HEK293T (cell line): ENCODE data around the gene ACTN4.

ENCODE experiments used
- CTCF ChIA-PET: fragments of 350-600 bp; formaldehyde crosslinking; extraction: SDS; loops from one replicate; lab custom pipeline; 2021; ENCODE audit warnings: antibody characterized with exemption, inconsistent platforms; lab: Yijun Ruan, JAX
- POLR2A ChIA-PET: fragments of 350-600 bp; formaldehyde crosslinking; extraction: SDS; loops from one replicate; lab custom pipeline; 2020; ENCODE audit warnings: antibody characterized with exemption, inconsistent platforms; lab: Yijun Ruan, JAX
- DNase-seq: peaks from one replicate; pipeline ENCODE4 v3.0.0; 2012; ENCODE audit warnings: mixed read lengths; ENCODE audit errors: extremely low spot score
- ARNT ChIP-seq: fragments of 450-650 bp; IDR thresholded peaks from 2 replicates; pipeline ENCODE4 v1.6.1; 2017; ENCODE audit warnings: mild to moderate bottlenecking
- BHLHE40 ChIP-seq: fragments of 450-650 bp; IDR thresholded peaks from 2 replicates; pipeline ENCODE4 v1.6.1; 2016; ENCODE audit warnings: mild to moderate bottlenecking, moderate library complexity, borderline replicate concordance
- CTBP1 ChIP-seq: fragments of 450-650 bp; IDR thresholded peaks from 2 replicates; pipeline ENCODE4 v1.6.1; 2016; ENCODE audit warnings: borderline replicate concordance
- ELF4 ChIP-seq: fragments of 450-650 bp; IDR thresholded peaks from 2 replicates; pipeline ENCODE4 v1.6.1; 2017; ENCODE audit warnings: antibody characterized with exemption
- FOXA1 ChIP-seq: fragments of 450-650 bp; IDR thresholded peaks from 2 replicates; pipeline ENCODE4 v1.6.1; 2016; ENCODE audit warnings: mild to moderate bottlenecking
- FOXK2 ChIP-seq: fragments of 450-650 bp; IDR thresholded peaks from 2 replicates; pipeline ENCODE4 v1.6.1; 2016; ENCODE audit warnings: mild to moderate bottlenecking
- FOXM1 ChIP-seq: fragments of 450-650 bp; IDR thresholded peaks from 2 replicates; pipeline ENCODE4 v1.6.1; 2017; ENCODE audit warnings: mild to moderate bottlenecking, borderline replicate concordance
- HDGF ChIP-seq: fragments of 450-650 bp; IDR thresholded peaks from 2 replicates; pipeline ENCODE4 v1.6.1; 2017; ENCODE audit warnings: antibody characterized with exemption, borderline replicate concordance
- L3MBTL2 ChIP-seq: fragments of 450-650 bp; conservative IDR thresholded peaks from 2 replicates; pipeline ENCODE4 v1.6.1; 2016; ENCODE audit warnings: mild to moderate bottlenecking
- LEF1 ChIP-seq: fragments of 450-650 bp; IDR thresholded peaks from 2 replicates; pipeline ENCODE4 v1.6.1; 2017; ENCODE audit warnings: mild to moderate bottlenecking, borderline replicate concordance
- NFRKB ChIP-seq: fragments of 450-650 bp; IDR thresholded peaks from 2 replicates; pipeline ENCODE4 v1.6.1; 2016; ENCODE audit warnings: mild to moderate bottlenecking, moderate library complexity
- SP1 ChIP-seq: fragments of 450-650 bp; IDR thresholded peaks from 2 replicates; pipeline ENCODE4 v1.6.1; 2017
- SUZ12 ChIP-seq: fragments of 450-650 bp; IDR thresholded peaks from 2 replicates; pipeline ENCODE4 v1.6.1; 2016; ENCODE audit warnings: mild to moderate bottlenecking
- TARDBP ChIP-seq: fragments of 450-650 bp; IDR thresholded peaks from 2 replicates; pipeline ENCODE4 v1.6.1; 2016
- ZNF384 ChIP-seq: fragments of 450-650 bp; IDR thresholded peaks from 2 replicates; pipeline ENCODE4 v1.6.1; 2016
- TF ChIP-seq, protein P1 (sequence below): fragments of 450-650 bp; IDR thresholded peaks from 2 replicates; pipeline ENCODE4 v1.6.1; 2016

ACTN4 gene

DNA sequence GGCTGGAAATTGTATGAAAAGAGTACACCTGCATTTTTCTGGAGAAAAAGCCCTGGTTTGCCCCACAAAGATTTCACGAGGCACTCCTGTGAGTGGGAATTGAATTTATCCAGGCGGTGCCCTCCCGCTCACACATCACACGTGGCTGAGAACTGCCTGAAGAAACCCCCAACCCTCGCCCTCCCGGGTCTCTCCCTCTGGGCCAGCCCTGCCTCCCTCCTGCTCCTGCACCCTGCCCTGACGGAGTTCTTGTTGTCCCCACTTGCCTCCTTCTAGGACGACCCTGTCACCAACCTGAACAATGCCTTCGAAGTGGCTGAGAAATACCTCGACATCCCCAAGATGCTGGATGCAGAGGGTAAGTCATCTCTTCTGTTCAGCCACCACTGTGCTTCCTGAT is 61.7 kb downstream of the ACTN4 start:
- CTCF ChIA-PET = no interaction called here
- no peak for DNase-seq
- TF ChIP-seq SP1 (no peak), ARNT (no peak), FOXK2 (no peak), SUZ12 (no peak), HDGF (no peak), CTBP1 (no peak), FOXM1 (no peak), FOXA1 (no peak)
- POLR2A ChIA-PET = no interaction called here

GRCh38 chr19:38709671-38710415 is 62.4 kb downstream of the ACTN4 start:
- no peak for DNase-seq
- ChIA-PET CTCF (no interaction called here), POLR2A (no interaction called here)
- no peak for TF ChIP-seq ZNF384
- TF ChIP-seq, protein P1, sequence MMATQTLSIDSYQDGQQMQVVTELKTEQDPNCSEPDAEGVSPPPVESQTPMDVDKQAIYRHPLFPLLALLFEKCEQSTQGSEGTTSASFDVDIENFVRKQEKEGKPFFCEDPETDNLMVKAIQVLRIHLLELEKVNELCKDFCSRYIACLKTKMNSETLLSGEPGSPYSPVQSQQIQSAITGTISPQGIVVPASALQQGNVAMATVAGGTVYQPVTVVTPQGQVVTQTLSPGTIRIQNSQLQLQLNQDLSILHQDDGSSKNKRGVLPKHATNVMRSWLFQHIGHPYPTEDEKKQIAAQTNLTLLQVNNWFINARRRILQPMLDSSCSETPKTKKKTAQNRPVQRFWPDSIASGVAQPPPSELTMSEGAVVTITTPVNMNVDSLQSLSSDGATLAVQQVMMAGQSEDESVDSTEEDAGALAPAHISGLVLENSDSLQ = no peak
- no peak for TF ChIP-seq ARNT
- TF ChIP-seq HDGF = no peak
- TF ChIP-seq L3MBTL2 = no peak
- no peak for TF ChIP-seq BHLHE40
- TF ChIP-seq SP1 = no peak

- POLR2A ChIA-PET = no interaction called here
- no peak for DNase-seq
- TF ChIP-seq FOXM1 = no peak
- TF ChIP-seq ARNT = no peak
- TF ChIP-seq ELF4 = no peak
- TF ChIP-seq L3MBTL2 = no peak
- TF ChIP-seq TARDBP = no peak
- CTCF ChIA-PET = no interaction called here
These were observed 62.9 kb downstream of the ACTN4 start for GRCh38 chr19:38710416-38710702.

DNA sequence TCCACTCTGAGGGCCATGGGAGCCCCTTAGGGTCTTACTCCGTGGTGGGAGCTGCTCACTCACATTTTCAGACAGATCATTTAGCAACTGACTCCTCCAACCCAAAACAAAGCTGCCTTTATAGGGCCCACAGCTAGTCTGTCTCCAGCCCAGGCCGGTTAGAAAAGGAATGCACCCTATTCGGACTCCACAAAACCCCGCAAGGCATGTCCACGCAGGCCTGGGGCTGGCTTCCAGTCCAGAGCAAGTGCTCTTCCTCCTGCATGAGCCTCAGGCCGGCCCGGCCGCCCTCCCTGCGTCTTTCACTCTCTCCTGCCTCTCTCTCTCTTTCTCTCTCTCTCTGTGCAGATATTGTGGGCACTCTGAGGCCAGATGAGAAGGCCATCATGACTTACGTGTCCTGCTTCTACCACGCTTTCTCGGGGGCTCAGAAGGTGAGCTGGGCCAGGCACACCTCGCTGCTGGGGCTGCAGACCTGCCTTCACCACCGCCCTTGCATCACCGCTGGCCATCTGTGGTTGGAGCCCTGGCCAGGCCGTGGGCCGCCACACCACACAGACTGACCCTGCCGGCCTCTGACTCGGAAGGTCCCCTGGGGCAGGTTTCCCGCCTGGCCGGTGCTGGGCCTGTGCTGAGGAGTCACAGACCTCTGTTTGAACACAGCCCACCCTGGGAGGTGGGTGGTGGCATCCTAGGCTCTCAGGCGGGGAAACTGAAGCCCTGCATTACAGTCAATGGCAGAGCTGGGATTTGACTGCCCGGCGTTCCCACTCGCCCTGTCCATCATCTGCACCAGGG is 63.7 kb downstream of the ACTN4 start:
- CTCF ChIA-PET = no interaction called here
- no peak for TF ChIP-seq LEF1
- TF ChIP-seq, protein P1 = no peak
- TF ChIP-seq ARNT = no peak
- TF ChIP-seq SP1 = no peak
- TF ChIP-seq L3MBTL2 = no peak
- no peak for TF ChIP-seq NFRKB
- no peak for TF ChIP-seq HDGF
- TF ChIP-seq ELF4 = no peak
- no peak for TF ChIP-seq FOXM1
- TF ChIP-seq TARDBP = no peak
- TF ChIP-seq SUZ12 = no peak
- TF ChIP-seq ZNF384 = no peak
- TF ChIP-seq FOXK2 = no peak
- TF ChIP-seq BHLHE40 = no peak
- POLR2A ChIA-PET = no interaction called here
- DNase-seq = no peak

- CTCF ChIA-PET = interaction anchor here (0.5 kb wide), 1 partner anchor 203 kb away, joined by 3 read pairs; no protein-coding TSS in a partner anchor
- TF ChIP-seq NFRKB (no peak), FOXM1 (no peak), FOXK2 (no peak), ELF4 (no peak), SUZ12 (no peak), L3MBTL2 (no peak), FOXA1 (no peak), ZNF384 (no peak), ARNT (no peak), BHLHE40 (no peak), CTBP1 (no peak), HDGF (no peak), SP1 (no peak), LEF1 (no peak), TARDBP (no peak)
- TF ChIP-seq, protein P1 = no peak
- POLR2A ChIA-PET = no interaction called here
- no peak for DNase-seq
These were observed 64.3 kb downstream of the ACTN4 start for GRCh38 chr19:38711726-38712153.

GRCh38 chr19:38712161-38712748 is 64.8 kb downstream of the ACTN4 start:
- ChIA-PET POLR2A (no interaction called here), CTCF (interaction anchor here (0.5 kb wide), 1 partner anchor 204 kb away, joined by 3 read pairs; no protein-coding TSS in a partner anchor)
- DNase-seq = no peak
- TF ChIP-seq, protein P1 = no peak
- TF ChIP-seq CTBP1 (no peak), LEF1 (no peak), HDGF (no peak), FOXK2 (no peak), NFRKB (no peak), SUZ12 (no peak), L3MBTL2 (no peak), ZNF384 (no peak), BHLHE40 (no peak), FOXA1 (no peak)
